ENCODE measurements around the gene CRMP1. TPM values are rescaled to one million over a fixed set of nuclear protein-coding genes. Genes with fewer than 3 reads are reported as not detected.

CRMP1 gene
- total and polyA plus RNA-seq, 8 donors, result 1.2 to 21.4 (median 2.1) TPM; not detected in 1

GRCh38 chr4:5933996-5934831 is 41.3 kb upstream of the CRMP1 start:
- DNase-seq, result no peak
- no peak overlapping the region for H3K4me3 ChIP-seq
- no peaks in the 10 kb centered on the region for H3K36me3 ChIP-seq
- no peak overlapping the region for H3K27ac ChIP-seq
- H3K9me3 ChIP-seq, result no peaks in the 10 kb centered on the region
- peaks cover 0 to 59% (median 3%) of the 10 kb centered on the region in 3 donors for H3K27me3 ChIP-seq
- intact Hi-C loops (cut with DNase I; ENCODE audit: low total_unique reads), result no loop called here
- H3K4me1 ChIP-seq, result no peaks in the 10 kb centered on the region
- WGBS, 5 donors, result 62 to 75% (median 73%) methylated on average over 16 of the region's 16 CpGs
- TF ChIP-seq CTCF (IDR thresholded peaks at IDR 0.05) (no peak), EP300 (IDR thresholded peaks at IDR 0.05) (no peak), POLR2A (IDR thresholded peaks at IDR 0.05) (no peak), POLR2AphosphoS5 (IDR thresholded peaks at IDR 0.05) (no peak)

DNA sequence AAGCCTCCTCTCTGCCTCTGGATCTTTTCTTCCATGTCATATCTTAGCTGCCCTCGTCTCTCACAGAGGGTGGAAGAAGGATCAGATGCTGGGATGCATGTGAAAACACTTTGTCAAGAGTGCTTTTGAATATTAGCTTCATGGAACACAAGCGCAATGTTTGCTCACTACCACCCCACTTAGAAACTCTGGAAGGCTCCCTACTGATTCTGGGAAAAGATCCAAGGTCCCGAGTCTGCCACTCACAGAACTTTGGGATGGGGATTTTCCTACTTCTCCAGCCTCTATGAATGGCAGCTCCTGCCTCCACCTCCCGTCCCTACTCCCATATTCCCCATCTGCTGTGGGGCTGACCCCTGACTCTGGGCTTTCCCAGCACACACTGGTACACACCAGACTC is 40.2 kb upstream of the CRMP1 start:
- Histone ChIP-seq H3K27me3 (peaks cover 0 to 59% (median 3%) of the 10 kb centered on the region in 3 donors), H3K27ac (no peak overlapping the region), H3K36me3 (no peaks in the 10 kb centered on the region), H3K4me1 (no peaks in the 10 kb centered on the region), H3K9me3 (no peaks in the 10 kb centered on the region), H3K4me3 (no peak overlapping the region)
- no peak for DNase-seq
- TF ChIP-seq POLR2A (IDR thresholded peaks at IDR 0.05) (no peak), CTCF (IDR thresholded peaks at IDR 0.05) (no peak)
- intact Hi-C loops (cut with DNase I; ENCODE audit: low total_unique reads), result no loop called here
- WGBS, 5 donors, result 31 to 50% (median 41%) methylated on average over 4 of the region's 4 CpGs

GRCh38 chr4:5932035-5932568 is 39.2 kb upstream of the CRMP1 start:
- WGBS, 5 donors, result 49 to 68% (median 57%) methylated on average over 12 of the region's 12 CpGs
- no peak for TF ChIP-seq POLR2AphosphoS5 (IDR thresholded peaks at IDR 0.05)
- no peak for TF ChIP-seq EP300 (IDR thresholded peaks at IDR 0.05)
- no peak for TF ChIP-seq CTCF (IDR thresholded peaks at IDR 0.05)
- TF ChIP-seq POLR2A (IDR thresholded peaks at IDR 0.05), result no peak

DNA sequence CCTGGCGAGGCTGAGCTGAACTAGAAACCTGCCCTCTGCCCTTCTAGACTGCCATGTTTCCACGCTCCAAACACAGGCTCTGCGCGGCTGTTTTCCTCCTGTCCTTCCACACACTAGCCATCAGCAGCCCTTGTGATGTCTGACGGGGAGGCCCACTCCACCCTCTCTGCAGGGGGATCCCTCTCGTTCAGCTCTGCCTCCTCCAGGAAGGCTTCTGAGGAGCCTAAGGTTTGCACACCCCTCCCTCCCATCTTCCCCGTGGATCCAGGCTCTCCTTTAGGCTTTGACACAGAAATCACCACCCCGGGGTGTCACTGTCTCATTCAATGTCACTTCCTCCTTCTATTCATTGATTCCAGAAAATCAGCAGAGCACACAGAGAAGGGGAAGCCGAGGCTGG is 38.6 kb upstream of the CRMP1 start:
- peaks cover 0 to 71% (median 3%) of the 10 kb centered on the region in 3 donors for H3K27me3 ChIP-seq
- intact Hi-C loops (cut with DNase I; ENCODE audit: low total_unique reads), result no loop called here
- 41 to 54% (median 48%) methylated on average over 9 of the region's 9 CpGs for whole genome bisulfite sequencing, 5 donors
- no peak for DNase-seq
- H3K9me3 ChIP-seq, result no peaks in the 10 kb centered on the region
- TF ChIP-seq EP300 (IDR thresholded peaks at IDR 0.05), result no peak
- TF ChIP-seq POLR2AphosphoS5 (IDR thresholded peaks at IDR 0.05), result no peak
- no peak overlapping the region for H3K27ac ChIP-seq
- no peak overlapping the region for H3K4me3 ChIP-seq
- H3K36me3 ChIP-seq, result no peaks in the 10 kb centered on the region
- no peaks in the 10 kb centered on the region for H3K4me1 ChIP-seq

More at GRCh38 chr4:5932035-5932568, 39.2 kb upstream of the CRMP1 start:
- H3K4me3 ChIP-seq, result no peak overlapping the region
- H3K4me1 ChIP-seq, result no peaks in the 10 kb centered on the region
- intact Hi-C loops (cut with DNase I; ENCODE audit: low total_unique reads), result no loop called here
- peaks cover 0 to 66% (median 3%) of the 10 kb centered on the region in 3 donors for H3K27me3 ChIP-seq
- no peaks in the 10 kb centered on the region for H3K9me3 ChIP-seq
- no peaks in the 10 kb centered on the region for H3K36me3 ChIP-seq
- no peak overlapping the region for H3K27ac ChIP-seq
- DNase-seq, result no peak

- intact Hi-C loops (cut with DNase I; ENCODE audit: low total_unique reads), result no loop called here
- Histone ChIP-seq H3K27ac (no peak overlapping the region), H3K27me3 (peaks cover 0 to 75% (median 3%) of the 10 kb centered on the region in 3 donors), H3K4me1 (no peaks in the 10 kb centered on the region), H3K4me3 (no peak overlapping the region), H3K9me3 (no peaks in the 10 kb centered on the region), H3K36me3 (no peaks in the 10 kb centered on the region)
- no peak for TF ChIP-seq POLR2AphosphoS5 (IDR thresholded peaks at IDR 0.05)
- no peak for TF ChIP-seq EP300 (IDR thresholded peaks at IDR 0.05)
- TF ChIP-seq CTCF (IDR thresholded peaks at IDR 0.05), result no peak
- WGBS, 5 donors, result 58 to 71% (median 67%) methylated on average over 7 of the region's 7 CpGs
- DNase-seq, result no peak
Observed at GRCh38 chr4:5930876-5931275, 38.0 kb upstream of the CRMP1 start.

Data from stomach (tissue), 9 donors.